Measurements from ENCODE around the gene RAD51AP2.

GRCh38 chr2:17544256-17544655 is 26.0 kb upstream of the RAD51AP2 start:
- no peak for TF ChIP-seq MYC (IDR thresholded peaks at IDR 0.05; ENCODE audit: insufficient read depth, insufficient read length, insufficient replicate concordance, low read length, severe bottlenecking)
- no peak for TF ChIP-seq CBX3 (IDR thresholded peaks at IDR 0.05; ENCODE audit: borderline replicate concordance, low read depth)
- TF ChIP-seq CTCF (IDR thresholded peaks at IDR 0.05 in 2 of 3, conservative IDR thresholded peaks at IDR 0.05 in 1 of 3; ENCODE audit: control insufficient read depth in 2 of 3, extremely low read depth in 1 of 3, insufficient read depth in 1 of 3, low read depth in 3 of 3, low read length in 3 of 3): no peak
